MG63 (cell line): ENCODE measurements around the gene DAG1. TPM values are rescaled to one million over a fixed set of nuclear protein-coding genes. Genes with fewer than 3 reads are reported as not detected.

Experiments
- DNase-seq: peaks from one replicate; pipeline ENCODE4 v3.0.0-alpha.2; 2020
- H3K27me3 ChIP-seq: fragments of 250-450 bp; sonication (Bioruptor Pico); 2 replicates; pipeline ENCODE4 v1.5.1; 2020; ENCODE audit warnings: mild to moderate bottlenecking, moderate library complexity
- H3K36me3 ChIP-seq: fragments of 250-450 bp; sonication (Bioruptor Pico); 2 replicates; pipeline ENCODE4 v1.5.1; 2020; ENCODE audit warnings: mild to moderate bottlenecking, moderate library complexity
- H3K4me3 ChIP-seq: fragments of 250-450 bp; sonication (Bioruptor Pico); 2 replicates; pipeline ENCODE4 v1.5.1; 2020; ENCODE audit warnings: mild to moderate bottlenecking, moderate library complexity
- H3K9me3 ChIP-seq: fragments of 250-450 bp; sonication (Bioruptor Pico); 2 replicates; pipeline ENCODE4 v1.5.1; 2020; ENCODE audit warnings: mild to moderate bottlenecking, moderate library complexity
- total RNA-seq: library from RNA; depleted of rRNA; stranded (reverse); fragments of >200 nt; shearing (Covaris generic); gene quantifications from 2 replicates; pipeline ENCODE4 v1.2.3, GENCODE V29; 2014; ENCODE audit warnings: low replicate concordance

DAG1 gene
- total RNA-seq, 1 experiment from 2014 or later = 52.3 TPM

GRCh38 chr3:49531218-49531617 is 61.2 kb downstream of the DAG1 start:
- no peak overlapping the region for H3K4me3 ChIP-seq
- no peaks in the 10 kb centered on the region for H3K36me3 ChIP-seq
- H3K9me3 ChIP-seq = no peaks in the 10 kb centered on the region
- DNase-seq = no peak
- no peaks in the 10 kb centered on the region for H3K27me3 ChIP-seq

GRCh38 chr3:49531715-49532114 is 61.6 kb downstream of the DAG1 start:
- DNase-seq = no peak
- Histone ChIP-seq H3K4me3 (no peak overlapping the region), H3K36me3 (no peaks in the 10 kb centered on the region), H3K9me3 (no peaks in the 10 kb centered on the region), H3K27me3 (no peaks in the 10 kb centered on the region)

GRCh38 chr3:49533031-49533430 is 63.0 kb downstream of the DAG1 start:
- Histone ChIP-seq H3K9me3 (no peaks in the 10 kb centered on the region), H3K27me3 (no peaks in the 10 kb centered on the region), H3K36me3 (no peaks in the 10 kb centered on the region), H3K4me3 (no peak overlapping the region)
- DNase-seq = no peak

- Histone ChIP-seq H3K4me3 (no peak overlapping the region), H3K9me3 (no peaks in the 10 kb centered on the region)
- DNase-seq = no peak
Measured at GRCh38 chr3:49533786-49534519, 63.9 kb downstream of the DAG1 start.

GRCh38 chr3:49534581-49535441 is 64.7 kb downstream of the DAG1 start:
- no peak for DNase-seq
- no peaks in the 10 kb centered on the region for H3K36me3 ChIP-seq
- no peaks in the 10 kb centered on the region for H3K27me3 ChIP-seq
- H3K4me3 ChIP-seq = no peak overlapping the region
- no peaks in the 10 kb centered on the region for H3K9me3 ChIP-seq

More at GRCh38 chr3:49533786-49534519, 63.9 kb downstream of the DAG1 start:
- H3K36me3 ChIP-seq = no peaks in the 10 kb centered on the region
- no peaks in the 10 kb centered on the region for H3K27me3 ChIP-seq

- Histone ChIP-seq H3K36me3 (no peaks in the 10 kb centered on the region), H3K9me3 (no peaks in the 10 kb centered on the region), H3K27me3 (no peaks in the 10 kb centered on the region), H3K4me3 (no peak overlapping the region)
- DNase-seq = no peak
Measured at GRCh38 chr3:49535971-49536874, 66.2 kb downstream of the DAG1 start.

GRCh38 chr3:49536875-49537533 is 66.9 kb downstream of the DAG1 start:
- Histone ChIP-seq H3K9me3 (no peaks in the 10 kb centered on the region), H3K4me3 (no peak overlapping the region), H3K36me3 (no peaks in the 10 kb centered on the region), H3K27me3 (no peaks in the 10 kb centered on the region)
- DNase-seq = no peak

GRCh38 chr3:49539659-49540560 is 69.8 kb downstream of the DAG1 start:
- H3K9me3 ChIP-seq = no peaks in the 10 kb centered on the region
- peak overlapping the region; percentile 45 for H3K4me3 ChIP-seq
- H3K36me3 ChIP-seq = no peaks in the 10 kb centered on the region
- peak; percentile 89 for DNase-seq
- no peaks in the 10 kb centered on the region for H3K27me3 ChIP-seq

GRCh38 chr3:49552087-49552486 is 82.0 kb downstream of the DAG1 start:
- H3K27me3 ChIP-seq = no peaks in the 10 kb centered on the region
- H3K9me3 ChIP-seq = no peaks in the 10 kb centered on the region
- H3K36me3 ChIP-seq = no peaks in the 10 kb centered on the region
- no peak for DNase-seq
- no peak overlapping the region for H3K4me3 ChIP-seq

- H3K36me3 ChIP-seq = no peaks in the 10 kb centered on the region
- peak overlapping the region; percentile 70 for H3K4me3 ChIP-seq
- no peaks in the 10 kb centered on the region for H3K27me3 ChIP-seq
- DNase-seq = no peak
- H3K9me3 ChIP-seq = no peaks in the 10 kb centered on the region
Measured at GRCh38 chr3:49553324-49553691, 83.2 kb downstream of the DAG1 start.

- Histone ChIP-seq H3K27me3 (no peaks in the 10 kb centered on the region), H3K4me3 (peak within 1 kb of the TSS; percentile 70), H3K9me3 (no peaks in the 10 kb centered on the region), H3K36me3 (no peaks in the 10 kb centered on the region)
- peak; percentile 78 for DNase-seq
Measured at GRCh38 chr3:49553692-49554632, 83.9 kb downstream of the DAG1 start, which contains the start of gene BSN. Gene BSN, plus strand, starts transcription at chr3:49554477. Its CDS starts 126 bp downstream, at chr3:49554603.

- Histone ChIP-seq H3K36me3 (no peaks in the 10 kb centered on the region), H3K27me3 (no peaks in the 10 kb centered on the region), H3K9me3 (no peaks in the 10 kb centered on the region), H3K4me3 (peak overlapping the region; percentile 38)
- DNase-seq = no peak
Measured at GRCh38 chr3:49554633-49555265, 84.7 kb downstream of the DAG1 start.

- Histone ChIP-seq H3K36me3 (no peaks in the 10 kb centered on the region), H3K4me3 (no peak overlapping the region), H3K9me3 (no peaks in the 10 kb centered on the region)
Measured at GRCh38 chr3:49556500-49557275, 86.6 kb downstream of the DAG1 start.

More at GRCh38 chr3:49556500-49557275, 86.6 kb downstream of the DAG1 start:
- no peaks in the 10 kb centered on the region for H3K27me3 ChIP-seq
- DNase-seq = no peak
